SK-N-SH (cell line): ENCODE data around the gene TMOD4. TPM values are rescaled to one million over a fixed set of nuclear protein-coding genes. Genes with fewer than 3 reads are reported as not detected.

ENCODE experiments used
- CTCF ChIA-PET: fragments of 300-600, 350-600 bp; formaldehyde crosslinking; extraction: SDS; loops from one replicate; lab custom pipeline; 2021; lab: Yijun Ruan, JAX
- POLR2A ChIA-PET: fragments of 350-600 bp; sonication (Branson Sonifier 250); formaldehyde crosslinking; extraction: SDS; loops from one replicate; lab custom pipeline; 2020; ENCODE audit warnings: antibody characterized with exemption, inconsistent platforms; lab: Yijun Ruan, JAX
- DNase-seq: peaks from one replicate; pipeline ENCODE4 v3.0.0; 2012
- H2AFZ ChIP-seq: fragments of 200-600 bp; sonication (generic); 2 replicates; pipeline ENCODE4 v1.8.1; 2016; ENCODE audit warnings: antibody characterized with exemption, mild to moderate bottlenecking, low read depth
- H3F3A ChIP-seq: fragments of 200-600 bp; sonication (generic); replicated peaks from 2 replicates; pipeline ENCODE3; 2016; ENCODE audit warnings: antibody characterized with exemption, mild to moderate bottlenecking; ENCODE audit not compliant: insufficient read depth
- H3K27ac ChIP-seq, 2 experiments: fragments of 200-500 bp in 1 of 2; fragments of 200-600 bp in 1 of 2; sonication (Bioruptor generic) in 1 of 2; sonication (generic), shearing (Covaris generic) in 1 of 2; 2 replicates each; pipeline versions ENCODE4 v1.5.1 to v1.6.1; 2014 to 2016; ENCODE audit warnings: low read depth in 2 of 2, inconsistent platforms in 1 of 2, low read length in 1 of 2, mild to moderate bottlenecking in 1 of 2, mixed read lengths in 1 of 2
- H3K27me3 ChIP-seq: fragments of 200-600 bp; sonication (generic), shearing (Covaris generic); 2 replicates; pipeline ENCODE4 v1.6.1; 2016; ENCODE audit warnings: mixed run types; ENCODE audit not compliant: insufficient read depth
- H3K36me3 ChIP-seq, 2 experiments: fragments of 200-500 bp in 1 of 2; fragments of 200-600 bp in 1 of 2; sonication (Bioruptor generic) in 1 of 2; sonication (generic) in 1 of 2; replicated peaks in 1 of 2; 2 replicates each; pipeline versions ENCODE3 to v1.5.1; 2014 to 2016; ENCODE audit warnings: low read length in 1 of 2, mild to moderate bottlenecking in 1 of 2; ENCODE audit not compliant: insufficient read depth in 2 of 2, control insufficient read depth in 1 of 2
- H3K4me1 ChIP-seq, 2 experiments: fragments of 200-500 bp in 1 of 2; fragments of 200-600 bp in 1 of 2; sonication (Bioruptor generic) in 1 of 2; sonication (generic), shearing (Covaris generic) in 1 of 2; 2 replicates each; pipeline versions ENCODE4 v1.5.1 to v1.6.1; 2014 to 2016; ENCODE audit warnings: low read depth in 1 of 2, low read length in 1 of 2, mixed run types in 1 of 2; ENCODE audit not compliant: insufficient read depth in 2 of 2, control insufficient read depth in 1 of 2
- H3K4me2 ChIP-seq: fragments of 200-600 bp; sonication (generic), shearing (Covaris generic); 2 replicates; pipeline ENCODE4 v1.6.1; 2017; ENCODE audit warnings: mixed run types
- H3K4me3 ChIP-seq, 2 experiments: fragments of 200-500 bp in 1 of 2; fragments of 200-600 bp in 1 of 2; sonication (Bioruptor generic) in 1 of 2; sonication (generic), shearing (Covaris generic) in 1 of 2; 2 replicates each; pipeline versions ENCODE4 v1.5.1 to v1.8.1; 2014 to 2016; ENCODE audit warnings: low read depth in 2 of 2, inconsistent platforms in 1 of 2, low read length in 1 of 2, mild to moderate bottlenecking in 1 of 2, mixed read lengths in 1 of 2, moderate library complexity in 1 of 2
- H3K79me2 ChIP-seq: fragments of 200-600 bp; sonication (generic); 2 replicates; pipeline ENCODE4 v1.8.1; 2017; ENCODE audit warnings: mild to moderate bottlenecking; ENCODE audit not compliant: insufficient read depth
- H3K9ac ChIP-seq: fragments of 200-600 bp; sonication (generic); 2 replicates; pipeline ENCODE4 v1.6.1; 2017; ENCODE audit warnings: mixed run types
- H3K9me2 ChIP-seq: fragments of 200-600 bp; sonication (generic); 2 replicates; pipeline ENCODE4 v1.6.1; 2017; ENCODE audit warnings: mixed run types
- H3K9me3 ChIP-seq: fragments of 200-600 bp; sonication (generic); 2 replicates; pipeline ENCODE4 v1.6.1; 2017; ENCODE audit warnings: mixed run types, mild to moderate bottlenecking, moderate library complexity
- H4K20me1 ChIP-seq: fragments of 200-600 bp; sonication (generic); 2 replicates; pipeline ENCODE4 v1.6.1; 2017; ENCODE audit warnings: mild to moderate bottlenecking, mixed run types; ENCODE audit not compliant: insufficient read depth
- CHD2 ChIP-seq: fragments of 150-350 bp; IDR thresholded peaks from 2 replicates; pipeline ENCODE4 v1.6.1; 2018; ENCODE audit warnings: low read length; ENCODE audit not compliant: partially characterized antibody
- FOXJ3 ChIP-seq: sonication (generic); formaldehyde crosslinking; IDR thresholded peaks from 2 replicates; pipeline ENCODE4 v1.5.1; 2020; ENCODE audit warnings: mild to moderate bottlenecking, missing genetic modification reagents
- JUND ChIP-seq: IDR thresholded peaks from 2 replicates; pipeline ENCODE4 v1.4.0; 2012
- RAD21 ChIP-seq: IDR thresholded peaks from 2 replicates; pipeline ENCODE4 v1.6.1; 2012; ENCODE audit warnings: mild to moderate bottlenecking, low read length
- REST ChIP-seq: IDR thresholded peaks from 2 replicates; pipeline ENCODE4 v1.6.1; 2012; ENCODE audit warnings: mild to moderate bottlenecking, low read depth, low read length, moderate library complexity
- TEAD4 ChIP-seq: IDR thresholded peaks from 2 replicates; pipeline ENCODE4 v1.4.0; 2012; ENCODE audit warnings: mild to moderate bottlenecking, borderline replicate concordance; ENCODE audit not compliant: insufficient read depth
- USF2 ChIP-seq: fragments of 150-350 bp; IDR thresholded peaks from 2 replicates; pipeline ENCODE4 v1.6.1; 2017; ENCODE audit warnings: antibody characterized with exemption, low read length, low read depth, borderline replicate concordance
- YY1 ChIP-seq: IDR thresholded peaks from 2 replicates; pipeline ENCODE4 v1.4.0; 2012; ENCODE audit warnings: low read depth, mild to moderate bottlenecking
- WGBS: methylation state at CpG from one replicate; pipeline ENCODE4 v1.1.6; 2017; ENCODE audit warnings: low lambda C conversion rate; 5-methylcytosine and 5-hydroxymethylcytosine counted together
- polyA plus RNA-seq, 3 experiments: library from polyadenylated mRNA; depleted of rRNA; stranded (reverse); fragments of >200 nt; gene quantifications; 2 replicates each; pipeline ENCODE4 v1.2.3, GENCODE V29; 2012
- TF ChIP-seq, protein P1 (sequence below): IDR thresholded peaks from 2 replicates; pipeline ENCODE4; 2012

TMOD4 gene
- polyA plus RNA-seq, 1 of the 3 experiments (the other 2 are of a cell fraction) = 0.59 TPM

DNA sequence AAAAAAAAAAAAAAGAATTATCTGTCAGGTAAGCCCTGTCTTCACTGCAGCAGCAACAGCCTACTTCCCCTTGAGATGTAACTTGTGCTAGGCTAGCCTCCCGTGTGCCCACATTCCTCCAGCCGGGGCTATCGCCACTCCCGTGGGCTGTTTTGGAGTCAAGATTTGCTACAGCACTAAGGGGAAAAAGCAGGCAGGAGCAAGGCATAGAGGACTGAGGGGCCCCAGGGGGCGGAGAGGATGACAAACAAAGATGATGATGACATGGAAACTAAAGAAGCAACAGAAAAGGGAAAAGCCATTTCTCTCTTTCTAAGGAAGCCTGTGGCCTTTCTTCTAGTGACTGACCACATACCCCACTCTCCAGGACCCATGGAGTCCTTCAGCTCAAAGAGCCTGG lies 17.5 kb downstream of the TMOD4 start (continued):
- no peak for TF ChIP-seq CHD2
- TF ChIP-seq USF2 = no peak

DNA sequence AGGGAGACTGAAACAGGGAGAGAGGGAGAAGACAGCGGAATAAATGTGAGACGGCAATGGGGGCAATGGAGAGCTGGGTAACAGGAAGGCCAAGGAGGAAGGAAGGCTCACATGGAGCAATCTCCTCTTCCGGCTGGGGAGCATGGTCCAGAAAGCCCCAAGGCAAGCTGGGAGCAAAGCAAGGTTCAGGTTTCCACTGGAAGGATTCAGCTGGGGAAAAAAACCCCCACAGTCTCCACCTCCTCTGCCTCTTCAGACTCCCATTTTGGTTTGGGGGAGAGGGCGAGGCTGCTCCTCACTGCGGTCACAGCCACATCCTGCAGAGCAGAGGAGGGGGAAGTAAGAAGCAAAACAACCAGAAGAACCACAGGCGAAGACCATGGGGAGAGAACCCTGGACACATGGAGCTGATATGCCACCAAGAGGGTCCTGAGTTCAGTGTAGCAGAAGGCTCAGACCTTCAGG lies 18.7 kb downstream of the TMOD4 start:
- CTCF ChIA-PET = interaction anchor here (0.6 to 6.6 kb wide), 14 partner anchors 8 to 503 kb away, joined by 3 to 113 read pairs (median 4); partner anchors contain the start of genes CDC42SE1, GABPB2, LYSMD1 and SEMA6C
- no peak overlapping the region for H3K27ac ChIP-seq
- H3K9ac ChIP-seq = no peak overlapping the region
- H2AFZ ChIP-seq = no peak overlapping the region
- 93% methylated on average over 6 of the region's 6 CpGs for WGBS
- POLR2A ChIA-PET = no interaction called here
- H3K9me3 ChIP-seq = no peaks in the 10 kb centered on the region
- H3K27me3 ChIP-seq = no peaks in the 10 kb centered on the region
- H3K4me1 ChIP-seq = no peaks in the 10 kb centered on the region
- DNase-seq = no peak
- H3F3A ChIP-seq = peaks cover 5% of the 10 kb centered on the region
- TF ChIP-seq JUND (no peak), FOXJ3 (CRISPR knock-in tag) (no peak)
- no peaks in the 10 kb centered on the region for H3K79me2 ChIP-seq
- H3K4me2 ChIP-seq = no peak overlapping the region
- H3K36me3 ChIP-seq = peaks cover 9 to 39% of the 10 kb centered on the region in 2 experiments
- no peaks in the 10 kb centered on the region for H4K20me1 ChIP-seq
- H3K4me3 ChIP-seq = no peak overlapping the region
- no peaks in the 10 kb centered on the region for H3K9me2 ChIP-seq

DNA sequence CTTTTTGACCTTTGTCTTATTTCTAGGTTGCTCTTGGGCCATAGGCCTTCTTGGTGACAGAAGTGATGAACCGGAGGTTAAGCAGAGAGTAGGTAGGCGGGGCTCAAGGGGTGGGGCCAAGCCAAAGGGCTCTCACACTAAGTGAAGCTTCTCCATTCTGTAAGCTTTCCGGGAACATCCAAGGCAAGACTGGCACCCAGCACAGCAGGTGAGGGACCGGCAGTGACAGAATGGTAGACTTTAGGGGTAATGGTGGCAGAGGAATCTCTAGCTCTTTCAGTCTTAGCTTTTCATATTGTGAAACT lies 19.3 kb downstream of the TMOD4 start, which contains the start of gene TNFAIP8L2:
TSS of gene TNFAIP8L2 (plus strand) at position 135 of the 305 bp plus-strand sequence. CDS start 2,049 bp downstream, outside the sequence.
- no peaks in the 10 kb centered on the region for H3K9me3 ChIP-seq
- TF ChIP-seq YY1 (no peak), TEAD4 (no peak), REST (no peak), RAD21 (no peak), JUND (no peak)
- TF ChIP-seq, protein P1, sequence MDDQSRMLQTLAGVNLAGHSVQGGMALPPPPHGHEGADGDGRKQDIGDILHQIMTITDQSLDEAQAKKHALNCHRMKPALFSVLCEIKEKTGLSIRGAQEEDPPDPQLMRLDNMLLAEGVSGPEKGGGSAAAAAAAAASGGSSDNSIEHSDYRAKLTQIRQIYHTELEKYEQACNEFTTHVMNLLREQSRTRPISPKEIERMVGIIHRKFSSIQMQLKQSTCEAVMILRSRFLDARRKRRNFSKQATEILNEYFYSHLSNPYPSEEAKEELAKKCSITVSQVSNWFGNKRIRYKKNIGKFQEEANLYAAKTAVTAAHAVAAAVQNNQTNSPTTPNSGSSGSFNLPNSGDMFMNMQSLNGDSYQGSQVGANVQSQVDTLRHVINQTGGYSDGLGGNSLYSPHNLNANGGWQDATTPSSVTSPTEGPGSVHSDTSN = no peak
- TF ChIP-seq, all 33 proteins: peak for 0
- Histone ChIP-seq H3F3A (peaks cover 5% of the 10 kb centered on the region), H3K9ac (no peak within 1 kb of the TSS), H3K9me2 (no peaks in the 10 kb centered on the region), H3K4me3 (no peak within 1 kb of the TSS), H3K36me3 (peaks cover 9 to 33% of the 10 kb centered on the region in 2 experiments), H3K27me3 (no peaks in the 10 kb centered on the region), H3K4me1 (no peaks in the 10 kb centered on the region), H3K27ac (no peak within 1 kb of the TSS), H3K4me2 (no peak within 1 kb of the TSS), H4K20me1 (no peaks in the 10 kb centered on the region), H3K79me2 (no peaks in the 10 kb centered on the region), H2AFZ (no peak within 1 kb of the TSS)
- no peak for DNase-seq
- WGBS = 79% methylated on average over 4 of the region's 4 CpGs
- POLR2A ChIA-PET = interaction anchor here (0.6 kb wide), 1 partner anchor 89 kb away, joined by 3 read pairs; no protein-coding TSS in a partner anchor
- CTCF ChIA-PET = interaction anchor here (0.6 to 6.6 kb wide), 14 partner anchors 8 to 503 kb away, joined by 3 to 113 read pairs (median 4); partner anchors contain the start of genes CDC42SE1, GABPB2, LYSMD1 and SEMA6C
